HG03565 (cell line): ENCODE results near the gene CFAP77.
"Not testable (repeated sequence)": the region's sequence is repeated elsewhere in the genome, so short reads cannot be mapped to it uniquely, and the experiment has no call there.

ENCODE experiments used
- ATAC-seq: cut with Tn5 transposase; IDR thresholded peaks from one replicate; pipeline ENCODE4 v1.9.1; 2021; ENCODE audit warnings: mild to moderate bottlenecking, moderate library complexity; ENCODE audit not compliant: unreplicated experiment

CFAP77 gene

DNA sequence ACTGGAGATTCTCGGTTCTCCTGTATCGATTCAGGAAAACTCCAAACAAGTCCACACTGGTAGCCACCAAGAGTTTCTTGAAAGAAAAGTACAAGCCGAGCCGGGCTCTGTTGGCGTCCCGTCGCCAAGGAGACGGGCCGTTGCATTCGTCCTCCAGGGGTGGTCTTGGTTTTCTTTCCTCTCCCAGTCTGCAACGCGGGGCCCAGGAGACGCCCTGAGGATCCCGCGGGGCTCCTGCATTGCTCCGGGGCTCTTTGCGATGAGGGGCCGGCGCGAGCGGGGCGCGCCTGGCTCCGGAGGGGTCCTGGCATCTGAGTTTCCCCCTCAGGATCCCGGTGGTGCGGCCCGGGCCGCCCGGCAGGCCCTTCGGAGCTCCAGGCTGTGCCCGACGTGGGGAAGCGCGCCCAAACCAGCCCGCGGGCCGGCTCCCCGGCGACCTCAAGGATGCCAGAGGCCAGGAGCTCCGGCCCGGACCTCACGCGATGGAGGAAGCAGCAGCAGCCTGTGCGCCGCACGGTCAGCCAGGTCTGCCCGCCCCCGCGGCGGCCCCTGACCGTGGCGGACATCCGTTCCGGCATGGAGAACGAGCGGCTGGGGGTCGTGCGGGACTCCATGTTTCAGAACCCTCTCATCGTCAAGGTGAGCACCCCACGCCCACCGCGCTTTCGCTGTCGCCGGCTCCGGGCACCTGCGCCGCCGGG lies at the start of gene CFAP77:
CFAP77 (plus strand) TSS at position 384 of the 701 bp plus-strand sequence; CDS start at position 445, 61 bp downstream.
- ATAC-seq, result no peak

GRCh38 chr9:132364068-132364467 lies 45.9 kb upstream of the CFAP77 start:
- ATAC-seq, result no peak

DNA sequence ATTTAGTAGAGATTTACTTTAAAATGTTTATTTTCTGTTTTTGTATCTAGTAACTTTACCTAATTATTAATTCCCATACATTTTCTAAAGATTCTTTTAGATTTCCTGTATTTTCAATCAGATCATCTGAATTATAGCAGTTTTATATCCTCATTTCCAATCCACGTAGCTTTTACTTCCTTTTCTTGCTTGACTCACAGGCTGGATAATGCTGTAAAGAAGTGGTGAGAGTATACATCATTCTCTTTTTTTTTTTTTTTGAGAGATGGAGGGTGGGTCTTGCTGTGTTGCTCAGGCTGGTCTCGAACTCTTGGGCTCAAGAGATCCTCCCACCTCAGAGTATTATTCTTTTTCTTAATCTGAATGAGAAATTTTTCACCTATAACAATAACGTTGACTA lies 44.0 kb upstream of the CFAP77 start:
- no peak for ATAC-seq

- ATAC-seq, result no peak
Observed at GRCh38 chr9:132366481-132366880, 43.5 kb upstream of the CFAP77 start.

DNA sequence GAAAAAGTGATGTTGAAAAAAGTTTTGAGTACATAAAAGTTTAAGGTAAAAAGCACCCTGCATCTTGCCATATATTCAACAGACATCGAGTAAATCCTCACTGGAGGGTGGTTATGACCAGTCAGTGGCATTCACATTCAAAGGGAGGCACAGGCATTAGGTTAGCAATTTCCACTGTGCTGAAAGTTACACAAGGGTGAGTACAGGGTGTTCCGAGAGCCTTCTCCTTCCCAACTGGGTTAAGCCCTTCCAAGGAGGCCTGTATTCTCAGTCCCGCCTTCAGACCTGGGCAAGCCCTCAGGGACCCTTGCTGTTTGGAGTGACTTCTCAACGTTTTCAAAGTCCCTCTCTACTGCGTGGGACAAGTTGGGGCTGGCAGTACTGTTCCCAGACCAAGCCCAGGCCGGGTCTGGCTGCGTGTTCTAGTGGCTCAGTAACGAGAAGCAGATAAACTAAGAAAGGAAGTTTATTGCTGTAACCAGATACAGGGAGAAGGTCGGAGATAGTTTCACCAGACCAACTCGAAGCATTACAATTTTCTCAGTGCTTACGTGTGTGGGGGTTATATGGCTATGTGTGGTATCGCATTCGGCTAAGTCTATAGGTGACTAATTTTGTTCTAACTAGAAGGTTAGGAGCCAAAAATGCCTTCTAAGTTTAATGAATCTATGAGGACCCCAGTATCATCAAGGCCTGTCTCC lies 42.2 kb upstream of the CFAP77 start:
- no peak for ATAC-seq

DNA sequence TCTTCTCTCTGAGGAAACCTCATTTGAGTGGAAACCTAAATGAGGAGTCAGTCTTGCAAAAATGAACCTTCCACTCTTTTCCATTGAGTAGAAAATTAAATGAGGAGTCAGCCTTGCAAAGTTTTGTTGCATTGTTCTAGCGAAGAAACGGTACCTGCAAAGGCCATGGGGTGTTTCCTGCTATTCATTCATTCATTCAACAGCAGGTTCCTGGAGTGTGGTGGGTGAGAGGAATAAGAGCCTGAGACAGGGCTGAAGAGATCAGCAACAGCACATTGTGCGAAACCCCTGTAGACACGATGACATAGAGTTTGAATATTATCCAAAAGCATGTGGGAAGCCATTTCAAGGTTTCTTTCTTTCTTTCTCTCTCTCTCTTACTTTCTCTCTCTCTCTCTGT lies 40.6 kb upstream of the CFAP77 start:
- ATAC-seq, result no peak

GRCh38 chr9:132370592-132370991 lies 39.4 kb upstream of the CFAP77 start:
- ATAC-seq, result no peak

DNA sequence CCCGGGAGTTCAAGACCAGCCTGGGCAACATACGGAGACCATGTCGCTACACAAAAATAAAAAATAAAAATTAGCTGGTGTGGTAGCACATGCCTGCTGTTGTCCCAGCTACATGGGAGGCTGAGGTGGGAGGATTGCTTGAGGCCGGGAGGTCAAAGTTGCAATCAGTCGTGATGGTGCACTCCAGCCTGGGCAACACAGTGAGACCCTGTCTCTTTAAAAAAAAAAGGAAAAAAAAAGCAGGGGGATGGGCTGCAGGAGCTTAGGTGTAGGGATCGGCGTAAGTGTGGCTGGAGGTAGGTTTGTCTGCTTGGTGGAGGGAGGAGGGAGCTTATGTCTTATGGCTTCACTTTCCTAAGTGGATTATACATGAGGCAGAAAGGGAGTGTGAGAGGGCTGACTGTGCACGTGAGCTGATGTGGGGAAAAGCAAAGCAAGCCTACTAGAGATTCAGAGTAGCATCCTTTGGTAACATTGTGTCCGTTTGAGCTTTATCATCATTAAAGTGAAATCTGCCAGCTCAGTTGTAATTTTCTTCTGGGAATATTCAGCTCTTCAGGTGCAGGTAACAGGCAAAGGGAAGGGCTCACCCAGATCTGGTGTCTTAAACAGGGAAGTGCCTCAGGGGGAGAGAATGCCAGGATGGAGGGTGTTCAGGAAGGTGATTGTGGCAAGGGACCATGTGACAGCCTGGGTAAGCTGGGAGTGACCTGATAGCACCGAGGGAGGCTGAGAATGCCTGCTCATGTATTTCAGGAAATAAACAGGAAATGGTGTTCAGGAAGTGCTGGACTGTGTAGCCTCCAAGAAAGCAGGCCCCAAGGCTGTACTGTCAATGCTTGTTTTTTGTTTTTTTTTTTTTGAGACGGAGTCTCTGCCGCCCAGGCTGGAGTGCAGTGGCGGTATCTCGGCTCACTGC lies 37.6 kb upstream of the CFAP77 start:
- ATAC-seq, result no peak

DNA sequence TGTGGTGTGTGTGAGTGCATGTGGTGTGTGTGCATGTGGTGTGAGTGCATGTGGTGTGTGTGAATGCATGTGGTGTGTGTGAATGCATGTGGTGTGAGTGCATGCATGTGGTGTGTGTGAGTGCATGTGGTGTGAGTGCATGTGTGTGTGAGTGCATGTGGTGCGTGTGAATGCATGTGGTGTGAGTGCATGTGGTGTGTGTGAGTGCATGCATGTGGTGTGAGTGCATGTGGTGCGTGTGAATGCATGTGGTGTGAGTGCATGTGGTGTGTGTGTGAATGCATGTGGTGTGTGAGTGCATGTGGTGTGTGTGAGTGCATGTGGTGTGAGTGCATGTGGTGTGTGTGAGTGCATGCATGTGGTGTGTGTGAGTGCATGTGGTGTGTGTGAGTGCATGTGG lies 32.2 kb upstream of the CFAP77 start:
- not testable (repeated sequence) for ATAC-seq

DNA sequence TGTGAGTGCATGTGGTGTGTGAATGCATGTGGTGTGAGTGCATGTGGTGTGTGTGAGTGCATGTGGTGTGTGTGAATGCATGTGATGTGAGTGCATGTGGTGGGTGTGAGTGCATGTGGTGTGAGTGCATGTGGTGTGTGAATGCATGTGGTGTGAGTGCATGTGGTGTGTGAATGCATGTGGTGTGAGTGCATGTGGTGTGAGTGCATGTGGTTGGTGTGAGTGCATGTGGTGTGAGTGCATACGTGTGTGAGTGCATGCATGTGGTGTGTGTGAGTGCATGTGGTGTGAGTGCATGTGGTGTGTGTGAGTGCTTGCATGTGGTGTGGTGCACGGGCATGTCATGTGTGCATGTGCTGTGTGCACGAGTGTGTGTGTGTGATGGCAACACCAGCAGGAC lies 31.6 kb upstream of the CFAP77 start:
- not testable (repeated sequence) for ATAC-seq

GRCh38 chr9:132381966-132382541 lies 28.0 kb upstream of the CFAP77 start:
- peak; percentile 50 for ATAC-seq

- ATAC-seq, result no peak
Observed at GRCh38 chr9:132383462-132383883, 26.5 kb upstream of the CFAP77 start.

GRCh38 chr9:132384376-132384775 lies 25.6 kb upstream of the CFAP77 start:
- no peak for ATAC-seq

DNA sequence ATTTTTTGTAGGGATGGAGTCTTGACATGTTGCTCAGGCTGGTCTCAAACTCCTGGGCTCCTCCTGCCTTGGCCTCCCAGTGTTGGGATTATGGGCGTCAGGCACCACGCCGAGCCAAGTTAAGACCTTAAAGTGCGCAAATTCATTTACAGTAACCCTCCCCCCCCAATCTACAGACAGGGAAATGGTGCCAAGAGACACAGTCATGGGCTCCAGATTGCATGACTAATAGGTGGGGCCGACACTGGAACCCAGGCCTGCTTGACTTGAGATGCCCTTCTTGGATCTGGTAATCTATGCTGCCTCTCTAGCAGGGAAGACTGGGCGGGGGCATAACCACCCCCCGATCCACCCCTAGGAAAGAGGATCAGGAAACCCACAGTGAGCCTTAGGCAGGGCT lies 22.9 kb upstream of the CFAP77 start:
- no peak for ATAC-seq

DNA sequence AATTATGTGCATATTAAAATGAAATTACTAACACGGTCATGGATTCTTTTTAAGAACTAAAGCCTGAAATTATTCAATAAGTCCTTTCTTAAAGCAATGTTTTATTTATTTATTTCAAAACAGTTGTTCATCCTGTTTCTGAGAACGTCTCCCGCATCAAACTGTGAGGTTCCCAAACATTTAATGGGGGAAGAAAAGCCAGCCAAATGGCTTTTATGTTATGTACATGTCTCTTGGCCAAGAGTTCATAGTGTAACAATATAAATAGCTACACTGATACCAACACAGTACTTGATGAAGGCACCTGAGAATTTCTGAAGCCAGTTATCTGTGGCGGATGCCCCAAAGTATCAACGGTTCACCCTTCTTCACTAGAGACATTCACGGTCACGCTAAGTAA lies 19.0 kb upstream of the CFAP77 start:
- ATAC-seq, result no peak

GRCh38 chr9:132391449-132391848 lies 18.6 kb upstream of the CFAP77 start:
- ATAC-seq, result no peak

GRCh38 chr9:132395560-132395959 lies 14.5 kb upstream of the CFAP77 start:
- no peak for ATAC-seq

DNA sequence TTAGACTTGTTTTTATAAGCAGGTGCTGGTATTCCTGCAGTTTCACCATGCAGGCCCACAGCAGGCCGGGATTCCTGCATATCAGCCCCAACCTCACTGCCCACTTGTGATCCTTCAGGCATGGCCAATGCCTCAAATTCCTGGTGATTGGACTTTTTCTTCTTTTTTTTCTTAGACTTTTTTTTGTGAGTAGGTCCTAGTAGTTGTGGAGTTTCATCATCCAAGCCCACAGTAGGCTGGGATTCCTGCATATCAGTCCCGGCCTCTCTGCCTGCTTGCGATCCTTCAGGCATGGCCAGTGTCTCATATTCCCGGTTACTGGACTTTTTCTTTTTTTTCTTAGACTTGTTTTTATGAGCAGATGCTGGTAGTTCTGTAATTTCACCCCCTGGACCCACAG lies 8.2 kb upstream of the CFAP77 start:
- no peak for ATAC-seq

- no peak for ATAC-seq
Observed at GRCh38 chr9:132404228-132404881, 5.7 kb upstream of the CFAP77 start.

- ATAC-seq, result peak; percentile 63
Observed at GRCh38 chr9:132406554-132407122, 3.4 kb upstream of the CFAP77 start, which contains the start of gene TTF1. TSS of gene TTF1 (minus strand) at chr9:132406840. CDS start at chr9:132402821, 4,019 bp downstream.
